H9 (cell line): Measurements from ENCODE around the gene TPH1. TPM values are rescaled to one million over a fixed set of nuclear protein-coding genes. Genes with fewer than 3 reads are reported as not detected.

Experiments used
- DNase-seq: peaks from one replicate; pipeline ENCODE4 v3.0.0-alpha.2; 2017
- H2AFZ ChIP-seq: one replicate; pipeline ENCODE4 v1.6.1; 2013; ENCODE audit warnings: mild to moderate bottlenecking, low read length, control low read depth, moderate library complexity
- H2AK5ac ChIP-seq: 2 replicates; pipeline ENCODE4 v1.6.1; 2013; ENCODE audit warnings: low read length, control low read depth, mixed read lengths; ENCODE audit not compliant: insufficient read length
- H2BK120ac ChIP-seq: one replicate; pipeline ENCODE4 v1.6.1; 2013; ENCODE audit warnings: low read depth, mild to moderate bottlenecking, low read length, control low read depth, inconsistent platforms; ENCODE audit not compliant: poor library complexity, severe bottlenecking
- H2BK12ac ChIP-seq: 2 replicates; pipeline ENCODE4 v1.6.1; 2013; ENCODE audit warnings: low read length, control low read depth, mixed read lengths, low read depth; ENCODE audit not compliant: insufficient read length
- H2BK15ac ChIP-seq: 2 replicates; pipeline ENCODE4 v1.6.1; 2013; ENCODE audit warnings: low read depth, low read length, control low read depth
- H2BK20ac ChIP-seq: one replicate; pipeline ENCODE4 v1.6.1; 2013; ENCODE audit warnings: low read depth, mild to moderate bottlenecking, low read length, control low read depth, inconsistent platforms; ENCODE audit not compliant: poor library complexity, severe bottlenecking
- H2BK5ac ChIP-seq: 2 replicates; pipeline ENCODE4 v1.6.1; 2013; ENCODE audit warnings: low read length, control low read depth, mixed read lengths; ENCODE audit not compliant: insufficient read length
- H3K14ac ChIP-seq: 2 replicates; pipeline ENCODE4 v1.6.1; 2013; ENCODE audit warnings: low read length, control low read depth; ENCODE audit not compliant: insufficient read depth
- H3K18ac ChIP-seq: 2 replicates; pipeline ENCODE4 v1.6.1; 2013; ENCODE audit warnings: low read depth, mild to moderate bottlenecking, mixed read lengths, low read length, control low read depth; ENCODE audit not compliant: insufficient read length
- H3K23ac ChIP-seq: 2 replicates; pipeline ENCODE4 v1.6.1; 2013; ENCODE audit warnings: low read length, control low read depth, mixed read lengths, low read depth; ENCODE audit not compliant: insufficient read length
- H3K23me2 ChIP-seq: 2 replicates; pipeline ENCODE4 v1.6.1; 2013; ENCODE audit warnings: low read depth, mild to moderate bottlenecking, mixed read lengths, low read length, control low read depth; ENCODE audit not compliant: insufficient read length, poor library complexity, severe bottlenecking
- H3K27ac ChIP-seq: 2 replicates; pipeline ENCODE4 v1.5.1; 2013; ENCODE audit warnings: low read length, control low read depth, mixed read lengths, low read depth; ENCODE audit not compliant: insufficient read length
- H3K27me3 ChIP-seq: 2 replicates; pipeline ENCODE4 v1.6.1; 2013; ENCODE audit warnings: low read length, control low read depth, inconsistent platforms; ENCODE audit not compliant: insufficient read depth
- H3K4ac ChIP-seq: 2 replicates; pipeline ENCODE4 v1.6.1; 2013; ENCODE audit warnings: low read depth, mild to moderate bottlenecking, control low read depth, inconsistent platforms, low read length, moderate library complexity
- H3K4me1 ChIP-seq: 2 replicates; pipeline ENCODE4 v1.6.1; 2013; ENCODE audit warnings: low read length, control low read depth, inconsistent platforms; ENCODE audit not compliant: insufficient read depth
- H3K4me2 ChIP-seq: 2 replicates; pipeline ENCODE4 v1.6.1; 2013; ENCODE audit warnings: low read length, control low read depth, mixed read lengths; ENCODE audit not compliant: insufficient read length, insufficient read depth
- H3K56ac ChIP-seq: 2 replicates; pipeline ENCODE4 v1.6.1; 2013; ENCODE audit warnings: low read depth, mild to moderate bottlenecking, mixed read lengths, low read length, control low read depth; ENCODE audit not compliant: insufficient read length
- H3K79me1 ChIP-seq: 2 replicates; pipeline ENCODE4 v1.6.1; 2013; ENCODE audit warnings: low read depth, mild to moderate bottlenecking, moderate library complexity, low read length, control low read depth, inconsistent platforms; ENCODE audit not compliant: insufficient read depth, poor library complexity, severe bottlenecking
- H3K79me2 ChIP-seq: 2 replicates; pipeline ENCODE4 v1.6.1; 2013; ENCODE audit warnings: low read length, control low read depth, inconsistent platforms; ENCODE audit not compliant: insufficient read depth
- H3K9ac ChIP-seq: 2 replicates; pipeline ENCODE4 v1.6.1; 2013; ENCODE audit warnings: low read length, control low read depth, mixed read lengths; ENCODE audit not compliant: insufficient read length; ENCODE audit errors: extremely low read depth
- H3K9me3 ChIP-seq: one replicate; pipeline ENCODE4 v1.6.1; 2013; ENCODE audit warnings: low read depth, low read length, inconsistent platforms; ENCODE audit not compliant: control insufficient read depth
- H3T11ph ChIP-seq: one replicate; pipeline ENCODE4 v1.6.1; 2013; ENCODE audit warnings: mild to moderate bottlenecking, low read length, control low read depth, inconsistent platforms
- H4K20me1 ChIP-seq: one replicate; pipeline ENCODE4 v1.6.1; 2013; ENCODE audit not compliant: control insufficient read depth, insufficient read length, insufficient read depth
- H4K5ac ChIP-seq: 2 replicates; pipeline ENCODE4 v1.6.1; 2013; ENCODE audit warnings: low read depth, mild to moderate bottlenecking, mixed read lengths, low read length, control low read depth; ENCODE audit not compliant: insufficient read length
- H4K8ac ChIP-seq: replicated peaks from 2 replicates; pipeline ENCODE4 v1.6.1; 2013; ENCODE audit warnings: low read length, control low read depth, mixed read lengths, low read depth; ENCODE audit not compliant: insufficient read length
- H4K91ac ChIP-seq: 2 replicates; pipeline ENCODE4 v1.6.1; 2013; ENCODE audit warnings: low read depth, mild to moderate bottlenecking, moderate library complexity, mixed read lengths, low read length, control low read depth; ENCODE audit not compliant: insufficient read length
- H3K27ac Mint-ChIP-seq, 3 experiments: 2 replicates in 2 of 3; 3 replicates in 1 of 3; pipeline ENCODE4 v1.8.0; 2020 to 2021; ENCODE audit warnings: mixed read lengths in 3 of 3, mild to moderate bottlenecking in 1 of 3, moderate library complexity in 1 of 3
- H3K27me3 Mint-ChIP-seq: 2 replicates; pipeline ENCODE4 v1.8.0; 2021; ENCODE audit warnings: low read depth, mild to moderate bottlenecking, moderate library complexity, mixed read lengths
- H3K36me3 Mint-ChIP-seq, 3 experiments: 2 replicates in 2 of 3; 3 replicates in 1 of 3; pipeline ENCODE4 v1.8.0; 2020 to 2021; ENCODE audit warnings: low read depth in 3 of 3, mixed read lengths in 3 of 3; ENCODE audit not compliant: insufficient read depth in 1 of 3
- H3K4me1 Mint-ChIP-seq, 2 experiments: 2 replicates each; pipeline ENCODE4 v1.8.0; 2020; ENCODE audit warnings: mixed read lengths in 2 of 2
- H3K4me3 Mint-ChIP-seq, 2 experiments: 2 replicates in 1 of 2; 3 replicates in 1 of 2; pipeline ENCODE4 v1.8.0; 2020 to 2021; ENCODE audit warnings: mild to moderate bottlenecking in 2 of 2, mixed read lengths in 2 of 2, moderate library complexity in 1 of 2
- H3K9me3 Mint-ChIP-seq, 2 experiments: 2 replicates in 1 of 2; 3 replicates in 1 of 2; pipeline ENCODE4 v1.8.0; 2020; ENCODE audit warnings: mild to moderate bottlenecking in 2 of 2, mixed read lengths in 2 of 2, moderate library complexity in 1 of 2
- WGBS: extraction: QIAGEN DNeasy Blood & Tissue Kit; methylation state at CpG from one replicate; pipeline ENCODE4 v1.1.7; 2013; ENCODE audit warnings: missing lambda C conversion rate, low lambda C conversion rate, mixed read lengths; ENCODE audit not compliant: insufficient read length; ENCODE audit errors: extremely low coverage; 5-methylcytosine and 5-hydroxymethylcytosine counted together
- total RNA-seq: library from RNA; stranded (reverse); gene quantifications from 2 replicates; pipeline ENCODE4 v1.2.1, GENCODE V29; 2021
- TF ChIP-seq, protein P1 (sequence below): fragments of 200-600 bp; sonication (generic); conservative IDR thresholded peaks from 3 replicates; pipeline ENCODE4 v1.8.0; 2021; ENCODE audit warnings: antibody characterized with exemption, mild to moderate bottlenecking

The TPH1 gene
- total RNA-seq, 1 experiment from 2014 or later = 0.17 TPM

DNA sequence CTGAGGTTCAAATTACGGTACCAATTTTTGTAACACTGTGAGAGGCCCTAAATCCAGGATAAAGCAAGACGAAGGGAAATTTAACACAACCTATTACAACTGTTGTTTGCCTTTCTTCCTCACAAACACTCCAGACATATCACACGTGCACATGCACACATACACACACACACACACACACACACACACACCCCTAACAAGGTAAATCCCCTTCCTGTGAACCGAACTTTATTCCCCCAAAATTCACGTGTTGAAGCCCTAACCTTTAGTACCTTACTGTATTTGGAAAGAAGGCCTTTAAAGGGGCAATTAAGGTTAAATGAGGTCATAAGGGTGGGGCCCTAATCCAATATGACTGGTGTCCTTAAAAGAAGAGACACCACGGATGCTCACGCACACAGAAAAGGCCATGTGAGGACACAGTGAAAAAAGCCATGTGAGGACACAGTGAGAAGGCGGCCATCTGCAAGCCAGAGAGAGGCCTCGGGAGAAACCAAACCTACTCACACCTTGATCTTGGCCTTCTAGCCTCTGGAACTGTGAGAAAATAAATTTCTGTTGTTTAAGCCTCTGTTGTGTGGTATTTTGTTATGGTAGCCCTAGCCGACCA, 35.0 kb downstream of the TPH1 start:
- H2AFZ ChIP-seq = no peak overlapping the region
- H2BK15ac ChIP-seq = no peak overlapping the region
- Mint-ChIP-seq H3K4me3 (peak overlapping the region; percentile 89 to 93; a peak in 4 of 5 replicates), H3K9me3 (no peaks in the 10 kb centered on the region), H3K27me3 (peaks cover 23% of the 10 kb centered on the region), H3K4me1 (peaks cover 25 to 28% of the 10 kb centered on the region in 2 experiments), H3K27ac (no peak overlapping the region), H3K36me3 (peaks cover 0 to 5% (median 5%) of the 10 kb centered on the region in 3 experiments; a peak in 6 of 7 replicates)
- H3K4me1 ChIP-seq = no peaks in the 10 kb centered on the region; the same call in 1 of the 2 replicates
- H3K4ac ChIP-seq = no peak overlapping the region
- no peak overlapping the region for H4K8ac ChIP-seq
- H3K56ac ChIP-seq = no peak overlapping the region
- H3K23ac ChIP-seq = no peak overlapping the region
- no peak overlapping the region for H2BK20ac ChIP-seq
- no peaks in the 10 kb centered on the region for H3K9me3 ChIP-seq
- H3K23me2 ChIP-seq = peaks cover 15% of the 10 kb centered on the region
- no peak overlapping the region for H4K5ac ChIP-seq
- WGBS = no CpG with 5 or more reads among the region's 10 CpGs
- H3K27me3 ChIP-seq = peaks cover 5% of the 10 kb centered on the region; the same call in 1 of the 2 replicates
- peaks cover 4% of the 10 kb centered on the region for H3K79me1 ChIP-seq
- TF ChIP-seq, protein P1, sequence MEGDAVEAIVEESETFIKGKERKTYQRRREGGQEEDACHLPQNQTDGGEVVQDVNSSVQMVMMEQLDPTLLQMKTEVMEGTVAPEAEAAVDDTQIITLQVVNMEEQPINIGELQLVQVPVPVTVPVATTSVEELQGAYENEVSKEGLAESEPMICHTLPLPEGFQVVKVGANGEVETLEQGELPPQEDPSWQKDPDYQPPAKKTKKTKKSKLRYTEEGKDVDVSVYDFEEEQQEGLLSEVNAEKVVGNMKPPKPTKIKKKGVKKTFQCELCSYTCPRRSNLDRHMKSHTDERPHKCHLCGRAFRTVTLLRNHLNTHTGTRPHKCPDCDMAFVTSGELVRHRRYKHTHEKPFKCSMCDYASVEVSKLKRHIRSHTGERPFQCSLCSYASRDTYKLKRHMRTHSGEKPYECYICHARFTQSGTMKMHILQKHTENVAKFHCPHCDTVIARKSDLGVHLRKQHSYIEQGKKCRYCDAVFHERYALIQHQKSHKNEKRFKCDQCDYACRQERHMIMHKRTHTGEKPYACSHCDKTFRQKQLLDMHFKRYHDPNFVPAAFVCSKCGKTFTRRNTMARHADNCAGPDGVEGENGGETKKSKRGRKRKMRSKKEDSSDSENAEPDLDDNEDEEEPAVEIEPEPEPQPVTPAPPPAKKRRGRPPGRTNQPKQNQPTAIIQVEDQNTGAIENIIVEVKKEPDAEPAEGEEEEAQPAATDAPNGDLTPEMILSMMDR = no peak
- H3K14ac ChIP-seq = no peak overlapping the region
- no peak overlapping the region for H3K4me2 ChIP-seq
- no peak overlapping the region for H3K27ac ChIP-seq
- H3T11ph ChIP-seq = no peak overlapping the region
- no peak overlapping the region for H2BK12ac ChIP-seq
- no peak overlapping the region for H3K9ac ChIP-seq
- no peak overlapping the region for H2BK120ac ChIP-seq
- H3K79me2 ChIP-seq = peaks cover 2% of the 10 kb centered on the region; the same call in 1 of the 2 replicates
- H4K20me1 ChIP-seq = no peaks in the 10 kb centered on the region
- no peak for DNase-seq
- no peak overlapping the region for H2AK5ac ChIP-seq
- no peak overlapping the region for H4K91ac ChIP-seq
- no peak overlapping the region for H3K18ac ChIP-seq
- no peak overlapping the region for H2BK5ac ChIP-seq
